ENCODE measurements around the gene MDH2.

- TF ChIP-seq, protein P1, sequence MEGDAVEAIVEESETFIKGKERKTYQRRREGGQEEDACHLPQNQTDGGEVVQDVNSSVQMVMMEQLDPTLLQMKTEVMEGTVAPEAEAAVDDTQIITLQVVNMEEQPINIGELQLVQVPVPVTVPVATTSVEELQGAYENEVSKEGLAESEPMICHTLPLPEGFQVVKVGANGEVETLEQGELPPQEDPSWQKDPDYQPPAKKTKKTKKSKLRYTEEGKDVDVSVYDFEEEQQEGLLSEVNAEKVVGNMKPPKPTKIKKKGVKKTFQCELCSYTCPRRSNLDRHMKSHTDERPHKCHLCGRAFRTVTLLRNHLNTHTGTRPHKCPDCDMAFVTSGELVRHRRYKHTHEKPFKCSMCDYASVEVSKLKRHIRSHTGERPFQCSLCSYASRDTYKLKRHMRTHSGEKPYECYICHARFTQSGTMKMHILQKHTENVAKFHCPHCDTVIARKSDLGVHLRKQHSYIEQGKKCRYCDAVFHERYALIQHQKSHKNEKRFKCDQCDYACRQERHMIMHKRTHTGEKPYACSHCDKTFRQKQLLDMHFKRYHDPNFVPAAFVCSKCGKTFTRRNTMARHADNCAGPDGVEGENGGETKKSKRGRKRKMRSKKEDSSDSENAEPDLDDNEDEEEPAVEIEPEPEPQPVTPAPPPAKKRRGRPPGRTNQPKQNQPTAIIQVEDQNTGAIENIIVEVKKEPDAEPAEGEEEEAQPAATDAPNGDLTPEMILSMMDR (IDR thresholded peaks at IDR 0.05; ENCODE audit: poor library complexity) = no peak
- TF ChIP-seq EZH2 (IDR thresholded peaks at IDR 0.05; ENCODE audit: borderline replicate concordance) = no peak
Measured at GRCh38 chr7:76054123-76055120, 6.5 kb downstream of the MDH2 start.

Data from hepatocyte (in vitro differentiated cells).